ENCODE measurements around the gene NDUFA13. TPM values are rescaled to one million over a fixed set of nuclear protein-coding genes. Genes with fewer than 3 reads are reported as not detected.

The NDUFA13 gene
- 103 and 142 TPM in 2 replicates for total RNA-seq

DNA sequence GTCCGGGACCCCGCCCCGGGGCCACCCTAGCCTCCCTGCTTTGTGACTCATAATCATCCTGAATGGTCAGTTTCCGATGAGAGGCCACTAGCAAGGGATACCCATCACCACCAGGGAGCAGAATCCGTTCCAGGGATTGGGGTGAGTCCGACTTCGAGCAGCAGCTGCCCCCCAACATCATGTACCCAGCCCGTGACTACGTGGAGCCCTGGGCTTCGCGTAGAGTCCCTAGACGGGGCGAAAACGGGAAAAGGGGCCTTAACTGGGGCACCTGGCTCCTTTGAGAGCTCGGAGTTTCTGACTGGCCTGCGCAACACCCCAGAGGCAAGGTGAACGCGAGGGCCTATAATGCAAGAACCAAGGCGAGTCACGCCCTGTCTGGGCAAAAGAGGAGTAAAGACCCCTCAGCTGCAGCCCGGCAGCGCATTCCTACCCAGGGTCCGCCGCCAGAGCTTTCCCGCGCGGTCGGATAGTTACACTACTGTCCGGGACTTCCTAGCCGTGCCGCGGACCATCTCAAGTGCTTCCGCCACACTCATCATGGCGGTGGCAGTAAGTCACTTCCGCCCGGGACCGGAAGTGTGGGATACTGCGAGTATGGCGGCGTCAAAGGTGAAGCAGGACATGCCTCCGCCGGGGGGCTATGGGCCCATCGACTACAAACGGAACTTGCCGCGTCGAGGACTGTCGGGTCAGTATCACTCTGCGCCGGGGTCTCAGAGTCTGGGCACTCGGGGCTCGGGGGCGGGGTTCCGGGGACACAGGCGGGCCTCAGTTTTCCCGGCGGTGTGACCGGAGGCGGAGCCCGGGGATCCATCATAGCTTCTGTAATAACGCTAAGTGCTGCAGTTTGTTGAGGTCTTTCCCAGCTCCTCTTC lies at the start of gene NDUFA13:
NDUFA13 (plus strand) TSS at position 584 of the 878 bp plus-strand sequence; CDS start at position 598, 14 bp downstream.

DNA sequence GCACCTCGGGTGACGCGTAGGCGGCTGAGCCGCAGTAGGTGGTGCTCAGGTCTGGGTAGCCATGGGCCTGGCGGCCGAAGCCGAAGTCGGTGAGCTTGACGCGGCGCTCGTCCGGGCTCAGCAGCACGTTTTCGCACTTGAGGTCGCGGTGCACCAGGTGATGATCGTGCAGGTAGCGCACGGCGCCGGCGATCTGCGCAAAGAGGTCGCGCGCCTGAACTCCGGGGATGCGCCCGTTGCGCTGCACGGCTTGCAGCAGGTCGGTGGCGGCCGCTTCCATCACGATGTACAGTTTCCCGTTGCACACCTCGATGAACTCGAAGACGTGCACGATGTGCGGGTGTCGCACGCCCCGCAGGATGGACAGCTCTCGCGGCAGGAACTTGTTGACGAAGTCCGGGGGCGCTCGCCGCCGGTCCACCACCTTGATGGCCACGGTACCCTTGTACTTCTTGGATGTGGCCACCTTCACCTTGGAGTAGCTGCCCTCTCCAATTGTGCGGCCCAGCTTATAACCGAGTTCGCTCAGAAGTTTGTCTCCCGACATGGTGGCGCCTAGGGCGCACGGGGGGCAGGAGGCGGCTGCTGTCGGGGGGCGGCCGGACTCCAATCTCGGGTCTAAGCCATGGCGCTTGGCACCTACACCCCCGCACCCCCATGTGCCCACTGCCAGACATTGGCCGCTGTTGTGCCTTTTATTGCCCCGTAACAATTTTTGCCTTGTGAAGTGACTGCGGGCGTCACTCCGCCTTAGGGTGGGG lies 964 bp upstream of the NDUFA13 start, which contains the start of gene TSSK6:
TSSK6 (minus strand) TSS at position 668 of the 761 bp plus-strand sequence; CDS start at position 547, 121 bp downstream.

DNA sequence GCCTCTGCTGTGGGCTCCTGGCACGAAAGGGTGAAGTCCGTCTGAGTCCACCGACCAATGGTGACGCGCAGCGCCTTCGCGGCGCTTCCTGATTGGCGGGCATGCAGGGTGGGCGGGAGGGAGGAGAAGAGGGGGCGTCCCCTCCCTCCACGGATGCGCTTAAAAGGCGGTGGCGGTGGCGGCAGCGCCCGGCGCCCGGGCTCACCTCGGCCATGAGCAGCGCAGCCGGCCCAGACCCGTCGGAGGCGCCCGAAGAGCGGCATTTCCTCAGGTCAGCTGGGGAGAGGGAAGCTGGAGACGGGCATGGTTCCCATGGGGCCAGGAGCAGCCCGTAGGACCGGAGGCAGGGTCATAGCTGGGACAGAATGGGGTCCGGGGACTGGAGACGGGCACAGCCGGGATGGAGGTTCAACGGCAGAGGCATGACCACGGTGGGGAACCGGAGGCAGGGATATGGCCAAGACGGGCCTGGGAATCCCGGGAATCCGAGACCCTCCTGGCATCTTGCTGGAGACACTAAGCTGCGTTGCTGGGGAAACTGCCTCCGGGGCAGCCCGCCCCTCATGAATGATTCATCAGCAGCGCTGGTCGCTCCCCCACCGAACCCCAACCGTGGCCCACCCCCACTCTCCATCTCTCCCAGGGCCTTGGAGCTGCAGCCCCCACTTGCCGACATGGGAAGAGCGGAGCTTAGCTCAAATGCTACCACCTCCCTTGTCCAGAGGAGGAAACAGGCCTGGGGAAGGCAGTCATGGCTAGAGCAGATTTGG lies 12.9 kb downstream of the NDUFA13 start, which contains the start of gene YJEFN3:
YJEFN3 (plus strand) TSS at position 191 of the 770 bp plus-strand sequence; CDS start at position 213, 22 bp downstream.

DNA sequence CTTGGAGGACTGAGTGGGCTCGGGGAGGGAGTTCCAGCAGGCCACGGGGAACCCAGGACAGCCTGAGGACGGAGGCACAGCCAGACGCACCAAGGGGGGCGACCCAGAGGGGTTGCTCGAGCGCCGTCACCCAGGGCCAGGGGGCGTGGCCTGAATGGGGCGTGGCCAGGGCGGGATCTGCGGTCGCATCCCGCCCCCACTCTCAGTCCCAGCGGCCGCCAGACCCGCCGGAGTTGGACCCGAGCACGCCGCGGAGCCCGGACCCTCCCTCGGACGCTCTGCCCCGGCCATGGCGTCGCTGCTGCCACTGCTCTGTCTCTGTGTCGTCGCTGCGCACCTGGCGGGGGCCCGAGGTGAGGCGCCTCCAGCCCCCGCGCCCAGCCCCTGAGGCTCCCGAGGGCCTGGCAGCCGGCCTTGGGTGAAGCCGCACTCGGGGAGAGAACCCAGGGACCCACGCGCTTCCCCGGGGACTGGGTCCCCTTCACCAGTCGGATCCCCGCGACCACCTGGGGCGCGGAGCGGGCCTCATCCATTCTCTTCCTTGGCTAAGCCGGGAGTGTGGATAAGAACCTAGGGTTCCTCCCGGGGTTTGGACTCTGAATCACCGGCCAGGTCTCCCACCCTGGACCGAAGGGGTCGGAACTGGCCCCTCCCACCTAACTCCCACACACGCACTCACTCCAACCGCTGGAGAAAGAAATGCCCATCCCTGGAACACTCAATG lies 22.2 kb downstream of the NDUFA13 start, which contains the start of gene CILP2:
CILP2 (plus strand) TSS at position 205 of the 724 bp plus-strand sequence; CDS start at position 290, 85 bp downstream.

Other genes with a start within 250 kb of the NDUFA13 start
- not detected in 2 replicates for gene TM6SF2, start 242.9 kb upstream of the NDUFA13 start, total RNA-seq
- 10.2 and 15.9 TPM in 2 replicates for gene SUGP1, start 195.7 kb upstream of the NDUFA13 start, total RNA-seq
- 23.4 and 25.3 TPM in 2 replicates for gene MAU2, start 195.4 kb upstream of the NDUFA13 start, total RNA-seq
- 36.0 and 61.7 TPM in 2 replicates for gene GATAD2A, start 110.5 kb upstream of the NDUFA13 start, total RNA-seq
- 1.7 and 2.8 TPM in 2 replicates for gene TSSK6, start 677 bp upstream of the NDUFA13 start, total RNA-seq
- 0.64 and 0.72 TPM in 2 replicates for gene YJEFN3, start 12.7 kb downstream of the NDUFA13 start, total RNA-seq
- gene CILP2, start 22.0 kb downstream of the NDUFA13 start, total RNA-seq = 0.21 and 0.24 TPM in 2 replicates
- gene PBX4, start 102.5 kb downstream of the NDUFA13 start, total RNA-seq = 0.21 and 0.96 TPM in 2 replicates
- gene LPAR2, start 112.0 kb downstream of the NDUFA13 start, total RNA-seq = 4.9 and 6.3 TPM in 2 replicates
- 6.0 and 6.6 TPM in 2 replicates for gene GMIP, start 127.4 kb downstream of the NDUFA13 start, total RNA-seq
- 112 and 135 TPM in 2 replicates for gene ATP13A1, start 147.5 kb downstream of the NDUFA13 start, total RNA-seq
- 10.0 and 10.8 TPM in 2 replicates for gene ZNF101, start 152.6 kb downstream of the NDUFA13 start, total RNA-seq
- 4.1 and 4.5 TPM in 2 replicates for gene ZNF14, start 216.9 kb downstream of the NDUFA13 start, total RNA-seq